Stimulated activated CD8-positive, alpha-beta memory T cell treated with anti-CD3 and anti-CD28 coated beads, Interleukin-12 subunit alpha, Interleukin-12 subunit beta, amount 100 ng/mL, for 24 hours (primary cell): ENCODE results near the gene CTSD.

Experiments
- DNase-seq: peaks from one replicate; pipeline ENCODE4 v3.0.0-alpha.2; 2020; ENCODE audit errors: extremely low read depth

CTSD gene

GRCh38 chr11:1729692-1730011 is 34.1 kb downstream of the CTSD start:
- DNase-seq = no peak

DNA sequence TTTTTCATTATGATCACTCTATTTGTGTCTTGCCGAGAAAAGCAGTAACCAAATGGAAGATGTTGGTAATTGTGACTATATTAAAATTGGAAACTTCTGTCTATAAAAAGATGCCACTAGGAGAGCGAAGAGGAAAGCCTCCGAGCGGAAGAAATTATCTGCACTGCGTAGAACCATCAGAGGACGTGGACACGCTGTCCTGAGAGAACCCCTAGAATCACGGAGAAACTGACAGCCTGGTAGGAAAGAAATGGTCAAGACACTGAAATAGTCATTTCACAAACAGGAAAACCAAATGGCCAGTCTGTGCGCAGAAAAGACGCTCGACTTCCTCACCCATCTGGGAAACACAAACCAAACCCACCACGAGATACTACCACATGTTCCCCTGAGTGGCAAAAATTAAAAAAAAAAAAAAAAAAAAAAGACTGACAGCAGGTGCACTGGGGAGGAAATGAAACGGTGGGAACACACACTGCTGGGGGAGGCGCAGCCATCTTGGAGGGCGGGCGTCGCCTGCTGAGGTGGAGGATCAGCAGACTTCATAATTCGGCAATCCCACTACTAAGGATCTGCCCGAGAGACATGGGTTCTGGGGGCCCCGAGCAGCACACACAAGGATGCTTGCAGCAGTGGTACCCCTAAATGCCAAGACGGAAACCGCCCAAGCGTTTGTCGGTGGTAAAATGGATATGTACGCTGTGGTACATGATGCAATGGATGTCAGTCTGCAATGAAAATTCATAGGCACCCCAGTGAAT is 34.6 kb downstream of the CTSD start:
- DNase-seq = no peak

GRCh38 chr11:1728301-1728700 is 35.4 kb downstream of the CTSD start:
- DNase-seq = no peak

DNA sequence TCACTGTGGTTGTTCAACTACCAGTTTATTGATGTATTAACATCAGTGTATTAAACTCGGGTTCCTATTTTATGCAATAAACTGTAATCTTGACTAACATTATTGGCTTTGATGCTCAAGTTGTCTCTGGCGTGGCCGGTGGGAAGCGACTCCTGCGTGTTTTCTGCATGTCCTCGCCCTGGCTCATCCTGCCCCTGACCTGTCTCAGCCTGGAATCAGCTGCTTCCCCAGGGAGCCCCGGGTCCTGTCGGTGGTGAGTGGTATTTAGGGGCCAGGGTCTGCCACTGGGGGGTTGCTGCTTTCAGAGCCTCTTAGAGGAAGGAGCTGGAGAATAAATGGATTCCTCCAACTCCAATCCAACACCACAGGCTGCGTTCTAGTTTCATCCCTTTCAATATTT is 35.9 kb downstream of the CTSD start:
- no peak for DNase-seq

DNA sequence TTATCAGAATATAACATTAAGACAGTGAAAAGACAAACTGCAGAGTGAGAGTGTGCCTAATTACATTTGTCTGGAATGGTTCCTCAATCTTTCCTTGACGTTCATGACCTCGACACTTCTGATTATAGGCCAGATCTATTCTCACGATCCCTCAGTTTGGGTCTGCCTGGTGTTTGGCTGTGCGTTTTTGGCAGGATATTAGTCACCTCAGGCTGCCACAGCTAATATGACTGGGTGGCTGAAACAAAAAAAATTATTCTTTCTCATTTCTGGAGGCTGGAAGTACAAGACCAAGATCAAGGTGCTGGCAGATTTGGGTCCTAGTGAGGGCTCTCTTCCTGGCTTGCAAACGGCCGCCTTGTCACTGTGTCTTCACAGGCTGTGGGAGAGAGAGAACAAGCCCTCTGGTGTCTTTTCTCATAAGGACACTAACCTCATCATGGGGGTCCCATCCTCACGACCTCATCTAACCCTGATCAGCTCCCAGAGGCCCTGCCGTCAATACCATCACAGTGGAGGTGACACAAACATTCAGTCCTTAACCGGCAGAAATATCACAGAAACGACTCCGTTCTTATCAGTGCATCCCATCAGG is 36.5 kb downstream of the CTSD start:
- DNase-seq = no peak

DNA sequence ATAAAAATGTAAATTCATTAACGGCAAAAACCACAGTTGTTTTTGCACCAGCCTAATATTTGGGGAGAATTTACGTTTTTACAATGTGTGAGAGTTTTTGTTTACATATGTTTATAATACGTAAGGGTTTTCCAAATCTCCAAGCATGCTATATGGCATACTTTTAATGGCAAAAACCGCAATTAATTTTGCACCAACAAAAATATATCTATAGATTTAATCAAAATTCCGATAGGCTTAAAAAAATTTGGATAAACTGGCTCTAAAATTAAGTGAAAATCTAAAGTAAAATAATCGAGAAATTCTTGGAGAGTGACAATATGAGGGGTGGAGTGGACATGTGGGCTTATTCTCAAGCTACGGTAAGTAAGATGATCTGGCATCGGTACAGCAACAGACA is 43.9 kb downstream of the CTSD start:
- DNase-seq = no peak

DNA sequence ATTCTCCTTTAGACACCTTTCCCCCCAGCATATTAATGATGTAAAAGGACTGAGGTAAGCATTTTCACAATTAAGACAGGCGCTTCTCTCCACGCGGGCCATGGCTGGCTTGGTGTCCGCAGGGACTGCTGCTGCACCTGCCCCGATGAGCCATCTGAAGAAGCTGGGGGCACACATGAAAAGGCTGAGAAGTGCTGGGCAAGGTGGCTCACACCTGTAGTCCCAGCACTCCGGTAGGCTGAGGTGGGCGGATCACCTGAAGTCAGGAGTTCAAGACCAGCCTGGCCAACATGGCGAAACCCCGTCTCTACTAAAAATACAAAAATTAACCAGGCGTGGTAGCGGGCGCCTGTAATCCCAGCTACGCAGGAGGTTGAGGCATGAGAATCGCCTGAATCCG is 45.4 kb downstream of the CTSD start:
- no peak for DNase-seq

- DNase-seq = no peak
Observed at GRCh38 chr11:1717745-1718144, 46.0 kb downstream of the CTSD start.

GRCh38 chr11:1714908-1715885 is 48.5 kb downstream of the CTSD start:
- no peak for DNase-seq

DNA sequence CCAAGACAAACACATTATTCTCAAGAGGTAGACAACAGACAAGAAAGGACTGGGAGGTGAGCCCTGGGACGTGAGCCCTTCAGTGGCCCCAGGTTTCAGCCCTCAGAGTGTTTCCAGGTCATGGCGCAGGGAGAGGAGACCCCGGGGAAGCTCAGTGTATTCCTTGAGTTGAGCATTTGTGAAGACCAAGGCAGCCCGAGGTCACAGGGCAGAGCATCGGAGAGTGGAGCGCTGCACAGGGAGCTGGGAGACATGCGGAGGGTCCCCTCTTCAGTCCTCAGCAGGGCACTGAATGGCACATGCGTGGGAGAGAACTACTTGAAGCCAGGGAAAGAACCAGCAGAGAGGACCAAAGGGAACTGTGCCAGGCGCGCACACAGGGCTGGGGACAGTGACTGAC is 55.0 kb downstream of the CTSD start:
- DNase-seq = no peak

- no peak for DNase-seq
Observed at GRCh38 chr11:1707751-1708150, 56.0 kb downstream of the CTSD start.

GRCh38 chr11:1706634-1707400 is 56.9 kb downstream of the CTSD start:
- no peak for DNase-seq

GRCh38 chr11:1705126-1706052 is 58.3 kb downstream of the CTSD start:
- no peak for DNase-seq

GRCh38 chr11:1703146-1703545 is 60.6 kb downstream of the CTSD start:
- DNase-seq = no peak
